ENCODE data around the gene DLG2. TPM values are rescaled to one million over a fixed set of nuclear protein-coding genes. Genes with fewer than 3 reads are reported as not detected.

DLG2 gene
- total RNA-seq, 4 donors from 2014 or later: 1.3 to 4.7 (median 2.4) TPM

DNA sequence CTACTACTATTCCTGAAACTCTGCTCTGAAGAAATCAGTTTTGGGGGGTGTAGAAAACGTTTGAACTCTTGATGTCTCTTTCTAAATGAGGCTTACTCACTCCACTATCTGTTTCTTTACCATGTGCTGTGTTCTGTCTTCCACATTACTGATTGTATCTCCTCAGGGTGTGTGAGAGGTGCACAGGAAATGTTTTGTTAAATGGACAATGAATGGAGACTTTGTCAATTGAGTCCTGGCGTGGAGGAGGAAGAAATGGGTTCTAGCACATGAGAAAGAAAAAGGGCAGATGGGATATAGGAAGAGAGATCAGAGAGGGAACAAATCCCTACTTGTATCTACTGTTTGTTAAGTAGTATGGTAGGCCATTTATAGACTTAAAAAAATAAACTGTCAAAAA lies 1763.9 kb downstream of the DLG2 start:
- H3K4me3 ChIP-seq: no peak overlapping the region

DNA sequence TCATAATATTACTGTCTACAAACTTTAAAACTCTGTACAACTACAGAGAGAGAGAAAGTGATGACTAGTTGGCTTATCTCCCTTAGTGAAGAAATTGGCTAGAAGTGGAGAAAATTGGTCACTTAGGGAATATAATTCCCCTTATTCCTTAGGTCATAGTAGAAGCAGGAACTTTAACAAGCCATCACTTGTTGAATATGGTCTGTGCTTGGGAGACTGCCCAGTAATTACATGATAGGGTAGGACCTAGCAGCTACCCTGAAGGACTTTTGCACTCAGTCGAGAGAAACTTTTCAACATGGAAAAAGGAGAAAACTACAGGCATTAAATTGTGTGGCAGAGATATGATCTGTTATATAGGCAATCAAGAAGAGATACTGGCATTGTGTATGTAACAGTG lies 1764.5 kb downstream of the DLG2 start:
- Histone ChIP-seq H3K36me3 (no peaks in the 10 kb centered on the region), H3K4me3 (no peak overlapping the region), H3K4me1 (no peaks in the 10 kb centered on the region), H3K27me3 (no peaks in the 10 kb centered on the region), H3K27ac (no peak overlapping the region), H3K9me3 (no peaks in the 10 kb centered on the region)
- intact Hi-C loops (cut with DNase I; ENCODE audit: low total_unique reads): no loop called here
- DNase-seq: no peak
- in situ Hi-C loops (cut with MboI; ENCODE audit: low sequenced_read_pairs in 4 of 4): no loop called here
- no peak for ATAC-seq
- no peak for TF ChIP-seq POLR2A (IDR thresholded peaks at IDR 0.05)
- TF ChIP-seq, protein P1, sequence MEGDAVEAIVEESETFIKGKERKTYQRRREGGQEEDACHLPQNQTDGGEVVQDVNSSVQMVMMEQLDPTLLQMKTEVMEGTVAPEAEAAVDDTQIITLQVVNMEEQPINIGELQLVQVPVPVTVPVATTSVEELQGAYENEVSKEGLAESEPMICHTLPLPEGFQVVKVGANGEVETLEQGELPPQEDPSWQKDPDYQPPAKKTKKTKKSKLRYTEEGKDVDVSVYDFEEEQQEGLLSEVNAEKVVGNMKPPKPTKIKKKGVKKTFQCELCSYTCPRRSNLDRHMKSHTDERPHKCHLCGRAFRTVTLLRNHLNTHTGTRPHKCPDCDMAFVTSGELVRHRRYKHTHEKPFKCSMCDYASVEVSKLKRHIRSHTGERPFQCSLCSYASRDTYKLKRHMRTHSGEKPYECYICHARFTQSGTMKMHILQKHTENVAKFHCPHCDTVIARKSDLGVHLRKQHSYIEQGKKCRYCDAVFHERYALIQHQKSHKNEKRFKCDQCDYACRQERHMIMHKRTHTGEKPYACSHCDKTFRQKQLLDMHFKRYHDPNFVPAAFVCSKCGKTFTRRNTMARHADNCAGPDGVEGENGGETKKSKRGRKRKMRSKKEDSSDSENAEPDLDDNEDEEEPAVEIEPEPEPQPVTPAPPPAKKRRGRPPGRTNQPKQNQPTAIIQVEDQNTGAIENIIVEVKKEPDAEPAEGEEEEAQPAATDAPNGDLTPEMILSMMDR (IDR thresholded peaks at IDR 0.05 in 4 of 5, conservative IDR thresholded peaks at IDR 0.05 in 1 of 5): no peak

More for the DNA sequence above, 1763.9 kb downstream of the DLG2 start:
- no peaks in the 10 kb centered on the region for H3K27me3 ChIP-seq
- H3K4me1 ChIP-seq: no peaks in the 10 kb centered on the region
- H3K9me3 ChIP-seq: no peaks in the 10 kb centered on the region
- no peak for ATAC-seq
- no peak for TF ChIP-seq POLR2A (IDR thresholded peaks at IDR 0.05)
- TF ChIP-seq, protein P1 (IDR thresholded peaks at IDR 0.05 in 4 of 5, conservative IDR thresholded peaks at IDR 0.05 in 1 of 5): no peak
- intact Hi-C loops (cut with DNase I; ENCODE audit: low total_unique reads): no loop called here
- DNase-seq: no peak
- in situ Hi-C loops (cut with MboI; ENCODE audit: low sequenced_read_pairs in 4 of 4): no loop called here
- no peak overlapping the region for H3K27ac ChIP-seq
- no peaks in the 10 kb centered on the region for H3K36me3 ChIP-seq

DNA sequence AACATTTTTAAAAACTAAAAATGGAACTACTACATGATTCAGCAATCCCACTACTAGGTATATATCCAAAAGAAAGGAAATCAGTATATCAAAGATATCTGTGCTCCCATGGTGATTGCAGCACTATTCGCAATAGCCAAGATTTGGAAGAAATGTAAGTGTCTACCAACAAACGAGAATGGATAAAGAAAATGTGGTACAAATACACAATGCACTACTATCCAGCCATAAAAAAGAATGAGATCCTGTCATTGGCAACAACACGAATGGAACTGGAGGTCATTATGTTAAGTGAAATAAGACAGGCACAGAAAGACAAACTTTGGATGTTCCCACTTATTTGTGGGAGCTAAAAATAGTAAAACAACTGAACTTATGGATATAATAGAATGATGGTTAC lies 1765.1 kb downstream of the DLG2 start:
- Histone ChIP-seq H3K36me3 (no peaks in the 10 kb centered on the region), H3K9me3 (no peaks in the 10 kb centered on the region), H3K27ac (no peak overlapping the region), H3K27me3 (no peaks in the 10 kb centered on the region), H3K4me3 (no peak overlapping the region), H3K4me1 (no peaks in the 10 kb centered on the region)
- no peak for DNase-seq
- no peak for ATAC-seq
- in situ Hi-C loops (cut with MboI; ENCODE audit: low sequenced_read_pairs in 4 of 4): no loop called here
- TF ChIP-seq POLR2A (IDR thresholded peaks at IDR 0.05): no peak
- TF ChIP-seq, protein P1 (IDR thresholded peaks at IDR 0.05 in 4 of 5, conservative IDR thresholded peaks at IDR 0.05 in 1 of 5): no peak
- intact Hi-C loops (cut with DNase I; ENCODE audit: low total_unique reads): no loop called here

DNA sequence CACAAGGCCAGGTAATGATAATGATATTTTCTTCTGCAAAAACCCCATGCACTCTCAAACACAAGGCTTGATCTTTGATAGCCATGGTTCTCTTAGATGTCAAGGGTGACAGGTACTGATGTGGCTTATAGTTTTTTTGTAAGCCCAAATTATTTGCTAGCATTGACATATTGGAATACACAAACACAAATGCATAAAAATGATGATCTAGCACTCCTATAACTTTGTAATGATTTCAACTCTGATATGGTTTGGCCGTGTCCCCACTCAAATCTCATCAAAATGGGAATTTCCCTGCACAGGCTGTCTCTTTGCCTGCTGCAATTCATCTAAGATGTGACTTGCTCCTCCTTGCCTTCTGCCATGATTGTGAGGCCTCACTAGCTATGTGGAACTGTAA lies 1768.5 kb downstream of the DLG2 start:
- Histone ChIP-seq H3K27me3 (no peaks in the 10 kb centered on the region), H3K9me3 (no peaks in the 10 kb centered on the region), H3K4me1 (no peaks in the 10 kb centered on the region), H3K36me3 (no peaks in the 10 kb centered on the region), H3K4me3 (no peak overlapping the region), H3K27ac (no peak overlapping the region)
- TF ChIP-seq, protein P1 (IDR thresholded peaks at IDR 0.05 in 4 of 5, conservative IDR thresholded peaks at IDR 0.05 in 1 of 5): no peak
- ATAC-seq: no peak
- DNase-seq: no peak
- intact Hi-C loops (cut with DNase I; ENCODE audit: low total_unique reads) (no loop called here), in situ Hi-C loops (cut with MboI; ENCODE audit: low sequenced_read_pairs in 4 of 4) (no loop called here)

DNA sequence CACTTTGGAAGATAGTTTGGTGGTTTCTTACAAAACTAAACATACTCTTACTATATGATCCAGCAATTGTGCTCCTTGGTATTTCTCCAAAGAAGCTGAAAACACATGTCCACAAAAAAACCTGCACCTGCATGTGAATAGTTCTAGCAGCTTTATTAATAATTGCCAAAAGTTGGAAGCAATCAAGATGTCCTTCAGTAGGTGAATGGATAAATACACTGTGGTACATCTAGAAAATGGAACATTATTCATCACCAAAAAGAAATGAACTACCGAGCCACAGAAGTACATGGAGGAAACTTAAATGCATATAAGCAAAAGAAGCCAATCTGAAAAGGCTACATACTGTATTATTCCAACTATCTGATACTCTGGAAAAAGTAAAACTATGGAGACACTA lies 1771.9 kb downstream of the DLG2 start:
- ATAC-seq (no peak), DNase-seq (no peak)
- in situ Hi-C loops (cut with MboI; ENCODE audit: low sequenced_read_pairs in 4 of 4): no loop called here
- intact Hi-C loops (cut with DNase I; ENCODE audit: low total_unique reads): no loop called here
- no peak for TF ChIP-seq POLR2A (IDR thresholded peaks at IDR 0.05)
- TF ChIP-seq, protein P1 (IDR thresholded peaks at IDR 0.05 in 4 of 5, conservative IDR thresholded peaks at IDR 0.05 in 1 of 5): no peak
- H3K4me3 ChIP-seq: no peak overlapping the region
- no peaks in the 10 kb centered on the region for H3K36me3 ChIP-seq
- H3K27ac ChIP-seq: no peak overlapping the region
- no peaks in the 10 kb centered on the region for H3K4me1 ChIP-seq
- no peaks in the 10 kb centered on the region for H3K9me3 ChIP-seq
- no peaks in the 10 kb centered on the region for H3K27me3 ChIP-seq
